Measurements from ENCODE around the gene HYAL3.

HYAL3 gene

DNA sequence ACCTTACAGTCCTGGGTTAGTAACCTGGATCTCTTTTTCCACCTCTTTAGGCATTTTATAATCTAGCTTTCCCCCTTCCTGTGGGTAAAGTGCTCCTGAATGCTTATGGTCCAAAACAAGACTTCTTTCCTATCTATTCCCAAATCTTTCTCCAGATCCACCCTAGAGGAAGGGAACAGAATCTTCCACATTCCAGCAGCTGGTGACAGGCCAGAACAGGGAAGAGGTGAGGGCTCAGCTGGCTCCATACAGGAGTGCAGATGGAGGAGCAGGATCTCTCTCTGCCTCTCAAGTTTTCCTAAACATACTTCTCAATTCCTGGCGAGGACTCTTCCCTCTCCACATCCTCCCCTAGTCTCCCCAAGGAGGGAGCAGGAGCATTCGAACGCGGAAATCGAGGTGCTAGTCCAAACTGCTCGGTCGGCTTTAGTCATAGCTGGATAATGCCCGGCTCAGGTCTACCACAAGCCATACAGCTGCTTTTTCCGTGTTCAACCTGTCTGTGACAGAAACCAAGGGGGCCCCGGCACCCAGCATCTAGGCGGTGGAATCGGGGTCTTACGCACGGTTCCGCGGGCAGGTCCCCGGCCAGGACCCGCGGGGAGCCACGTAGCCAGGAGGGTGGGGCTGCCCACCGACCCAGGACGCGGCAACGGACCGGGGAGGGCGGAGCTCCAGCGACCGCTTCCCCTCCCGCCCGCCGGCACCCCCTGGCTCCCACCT, 37.4 kb upstream of the HYAL3 start:
- Mint-ChIP-seq H3K27me3 (no peaks in the 10 kb centered on the region), H3K4me3 (peak overlapping the region; percentile 88 to 91), H3K27ac (peak overlapping the region; percentile 91 to 99), H3K9me3 (no peaks in the 10 kb centered on the region), H3K4me1 (peaks cover 67% of the 10 kb centered on the region)
- DNase-seq (peak in 1 of 2 donors; percentile 71), ATAC-seq (peak; percentile 61)

DNA sequence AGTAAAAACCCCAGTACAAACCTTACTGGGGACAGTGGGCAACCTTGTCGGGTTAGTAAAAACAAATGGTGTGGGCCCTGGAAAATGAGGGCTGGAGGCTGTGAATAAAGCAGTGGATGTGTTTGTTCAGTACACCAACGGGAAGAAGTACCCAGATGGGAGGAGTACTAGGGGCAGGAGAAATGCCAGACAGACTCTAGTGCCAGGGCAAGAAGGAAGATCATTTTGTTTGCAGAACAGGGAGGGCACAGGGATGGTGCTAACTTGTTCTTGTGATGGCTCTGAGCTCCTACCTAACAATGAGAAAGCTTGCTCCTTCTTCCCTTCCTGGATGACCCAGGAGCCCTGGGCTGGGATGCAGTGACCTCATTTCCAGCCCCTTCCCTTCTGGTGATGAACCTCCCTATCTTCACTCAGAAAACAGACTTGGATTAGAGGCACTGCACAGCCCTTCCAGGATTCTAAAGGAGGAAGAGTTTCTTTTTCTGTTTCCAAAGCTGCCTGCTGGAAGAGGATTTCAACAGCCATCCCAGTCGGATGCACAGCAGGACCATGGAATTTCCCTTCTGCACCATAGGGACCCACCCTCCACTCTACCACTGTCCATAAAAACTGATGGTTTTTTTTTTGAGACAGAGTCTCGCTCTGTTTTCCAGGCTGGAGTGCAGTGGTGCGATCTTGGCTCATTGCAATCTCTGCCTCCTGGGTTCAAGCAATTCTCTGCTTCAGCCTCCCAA, 35.3 kb upstream of the HYAL3 start:
- H3K4me3 Mint-ChIP-seq: peak overlapping the region; percentile 65 to 76
- peaks cover 64% of the 10 kb centered on the region for H3K4me1 Mint-ChIP-seq
- H3K27ac Mint-ChIP-seq: peak overlapping the region; percentile 61 to 65

DNA sequence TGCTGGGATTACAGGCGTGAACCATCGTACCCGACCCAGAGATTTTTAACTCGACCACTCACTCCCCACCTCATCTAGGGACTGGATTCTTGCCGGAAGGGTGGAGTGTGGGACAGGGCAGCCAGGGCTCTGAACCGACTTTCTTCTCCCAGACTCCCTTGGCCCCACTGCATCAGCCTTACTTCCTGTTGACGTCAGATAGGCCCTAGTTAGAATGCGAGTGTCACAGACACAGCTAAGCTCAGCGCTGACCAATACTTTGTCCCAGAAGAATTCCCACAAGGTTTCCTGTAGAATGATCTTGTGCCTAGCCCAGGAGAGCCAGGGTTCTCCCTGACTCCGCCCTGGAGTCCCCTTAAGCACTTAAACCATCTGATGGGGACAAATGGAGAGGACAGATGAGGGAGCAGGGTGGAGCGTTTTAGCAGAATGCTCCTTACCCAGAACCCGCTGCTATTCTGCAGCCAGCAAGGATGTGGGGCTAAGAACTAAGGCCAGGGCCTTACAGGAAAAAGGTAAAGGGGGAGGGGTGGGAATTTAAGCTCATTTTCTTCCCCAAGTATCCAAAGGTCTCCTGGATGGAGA, 34.6 kb upstream of the HYAL3 start:
- DNase-seq (no peak), ATAC-seq (no peak)
- Mint-ChIP-seq H3K27me3 (no peaks in the 10 kb centered on the region), H3K4me3 (peak overlapping the region; percentile 65 to 76), H3K27ac (peak overlapping the region; percentile 77 to 85), H3K4me1 (peaks cover 61% of the 10 kb centered on the region), H3K9me3 (no peaks in the 10 kb centered on the region)

More for the DNA sequence above, 35.3 kb upstream of the HYAL3 start:
- no peak for DNase-seq
- ATAC-seq: no peak
- no peaks in the 10 kb centered on the region for H3K9me3 Mint-ChIP-seq
- no peaks in the 10 kb centered on the region for H3K27me3 Mint-ChIP-seq

DNA sequence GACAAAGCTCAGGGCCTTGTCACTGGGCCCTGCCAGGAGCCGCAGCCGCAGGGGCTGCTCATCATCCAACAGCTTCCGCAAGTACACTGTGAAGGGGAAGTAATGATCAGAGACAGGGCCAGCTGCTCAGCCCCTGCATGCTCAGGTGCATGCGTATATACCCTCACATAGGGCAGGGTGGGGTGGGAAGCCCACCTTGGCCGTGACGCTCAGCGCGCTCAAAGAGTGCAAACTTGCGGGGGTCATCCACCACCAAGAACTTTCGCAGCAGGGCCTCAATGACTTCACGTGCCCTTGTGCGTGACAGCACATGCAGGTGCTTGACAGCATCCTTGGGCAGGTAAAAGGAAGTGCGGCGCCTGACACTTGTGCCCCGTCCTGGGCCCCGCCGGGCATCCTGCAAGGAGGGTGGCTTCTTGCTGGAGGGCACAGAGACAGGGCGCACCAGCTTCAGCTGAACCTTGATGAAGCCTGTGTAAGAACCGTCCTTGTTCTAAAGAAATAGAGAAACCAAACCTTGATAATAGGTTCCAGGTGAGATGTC, 32.2 kb upstream of the HYAL3 start:
- DNase-seq: no peak
- H3K9me3 Mint-ChIP-seq: no peaks in the 10 kb centered on the region
- H3K4me1 Mint-ChIP-seq: peaks cover 57% of the 10 kb centered on the region
- ATAC-seq: no peak
- no peaks in the 10 kb centered on the region for H3K27me3 Mint-ChIP-seq
- no peak overlapping the region for H3K4me3 Mint-ChIP-seq
- H3K27ac Mint-ChIP-seq: no peak overlapping the region

DNA sequence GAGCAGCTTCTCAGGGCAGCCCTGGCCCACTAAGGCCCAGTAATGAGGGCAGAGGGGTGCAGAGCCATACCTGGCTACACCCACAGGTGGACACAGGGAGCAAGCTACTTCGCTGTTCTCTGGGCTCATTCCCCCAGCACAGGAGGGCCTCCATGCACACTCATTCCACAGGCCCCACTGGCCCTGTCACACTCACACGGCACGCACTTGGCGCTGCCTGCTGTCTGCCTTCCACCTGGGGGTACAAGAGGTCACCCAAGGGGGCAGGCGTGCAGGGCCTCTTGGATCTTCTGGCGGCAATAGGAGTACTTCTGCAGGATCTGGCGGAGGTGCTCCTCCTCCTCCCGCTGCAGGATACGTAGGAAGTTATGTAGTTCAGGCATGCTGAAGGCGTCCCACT, 31.1 kb upstream of the HYAL3 start:
- Mint-ChIP-seq H3K27me3 (no peaks in the 10 kb centered on the region), H3K27ac (no peak overlapping the region), H3K4me1 (peaks cover 50% of the 10 kb centered on the region), H3K9me3 (no peaks in the 10 kb centered on the region), H3K4me3 (no peak overlapping the region)
- DNase-seq: no peak
- no peak for ATAC-seq

DNA sequence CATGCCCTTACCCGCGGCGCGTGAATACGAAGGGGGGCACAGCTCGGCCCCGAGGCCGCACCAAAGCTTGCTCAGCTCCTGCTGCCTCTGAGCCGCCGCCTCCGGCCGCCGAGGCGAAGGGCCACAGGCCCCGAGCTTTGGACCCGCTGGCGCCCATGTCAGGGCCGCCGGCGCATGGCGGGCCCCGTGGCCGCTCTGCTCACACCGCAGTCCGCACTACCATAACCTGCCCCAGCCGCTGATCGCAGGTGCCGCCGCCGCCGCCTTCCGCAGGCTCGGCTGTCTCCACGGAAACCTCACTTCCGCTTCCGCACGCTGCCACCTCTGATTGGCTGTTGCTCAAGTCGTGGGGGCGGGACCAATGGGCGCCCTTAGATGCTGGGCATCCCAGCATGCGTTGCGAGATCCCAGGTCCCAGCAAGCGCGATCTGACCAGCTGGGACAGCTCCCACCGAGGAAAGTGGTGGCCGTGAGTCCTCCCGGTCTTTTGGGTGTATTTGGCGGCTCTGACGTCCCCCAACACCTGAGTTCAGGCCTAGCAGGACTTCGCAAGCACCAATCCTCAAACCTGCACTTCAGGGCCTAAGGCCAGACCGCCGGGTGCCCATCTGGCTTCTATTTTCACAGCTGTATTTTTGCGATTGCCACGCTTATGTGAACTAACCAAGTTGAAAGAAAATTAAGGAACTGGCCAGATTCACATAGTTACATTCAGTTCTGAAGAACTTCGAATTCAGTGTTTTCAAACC, 28.9 kb upstream of the HYAL3 start, which contains the start of gene TUSC2:
TSS of gene TUSC2 (minus strand) at position 281 of the 749 bp plus-strand sequence. CDS start at position 157, 124 bp downstream.
- no peaks in the 10 kb centered on the region for H3K9me3 Mint-ChIP-seq
- peak within 1 kb of the TSS; percentile 79 to 95 for H3K27ac Mint-ChIP-seq
- H3K27me3 Mint-ChIP-seq: no peaks in the 10 kb centered on the region
- peak within 1 kb of the TSS; percentile 87 for H3K4me3 Mint-ChIP-seq
- ATAC-seq (peak; percentile 93), DNase-seq (peak; percentile 89 to 95)
- H3K4me1 Mint-ChIP-seq: peaks cover 50% of the 10 kb centered on the region

DNA sequence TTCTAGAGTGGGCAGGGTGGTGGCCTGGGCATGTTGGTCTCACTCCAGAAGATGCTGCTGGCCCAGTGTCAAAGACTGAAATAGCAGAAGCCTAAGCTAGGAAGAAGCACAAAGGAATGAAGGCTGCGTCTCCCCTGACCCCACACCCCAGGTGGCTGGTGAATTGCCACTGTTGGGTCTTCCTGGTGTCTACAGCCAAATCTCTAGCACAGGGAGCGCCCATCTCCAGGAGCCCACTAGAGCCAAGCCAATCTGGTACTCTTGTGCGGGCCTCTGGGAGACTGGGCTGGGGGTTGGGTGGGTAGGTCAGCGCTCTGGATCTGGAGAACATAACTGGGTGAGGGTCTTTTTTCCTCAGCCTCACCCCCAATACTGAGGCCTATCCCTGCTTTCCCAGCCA, 27.9 kb upstream of the HYAL3 start:
- no peaks in the 10 kb centered on the region for H3K9me3 Mint-ChIP-seq
- no peak for DNase-seq
- peaks cover 60% of the 10 kb centered on the region for H3K4me1 Mint-ChIP-seq

DNA sequence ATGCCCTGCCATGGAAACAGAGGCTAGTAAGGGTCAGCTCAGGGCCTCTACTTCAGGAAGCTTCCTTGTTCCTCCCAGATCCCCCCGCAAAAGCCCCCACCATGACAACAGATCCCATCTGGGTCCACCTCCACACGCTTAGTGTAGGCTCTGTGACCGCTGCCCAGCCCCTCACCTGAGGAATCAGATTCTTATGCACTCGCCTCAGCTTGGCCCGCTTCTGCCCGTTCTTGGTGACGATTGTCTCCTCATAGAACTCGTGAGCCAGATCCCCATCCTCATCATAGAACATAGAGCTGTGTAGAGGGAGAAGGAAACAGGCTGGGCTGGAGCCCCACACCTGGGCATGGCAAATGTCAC, 27.0 kb upstream of the HYAL3 start:
- no peak overlapping the region for H3K27ac Mint-ChIP-seq
- H3K27me3 Mint-ChIP-seq: no peaks in the 10 kb centered on the region
- H3K9me3 Mint-ChIP-seq: no peaks in the 10 kb centered on the region
- peaks cover 63% of the 10 kb centered on the region for H3K4me1 Mint-ChIP-seq
- H3K4me3 Mint-ChIP-seq: no peak overlapping the region
- ATAC-seq (no peak), DNase-seq (no peak)

More for the DNA sequence above, 27.9 kb upstream of the HYAL3 start:
- H3K27ac Mint-ChIP-seq: peak overlapping the region; percentile 76 to 95
- ATAC-seq: no peak
- H3K27me3 Mint-ChIP-seq: no peaks in the 10 kb centered on the region
- H3K4me3 Mint-ChIP-seq: peak overlapping the region; percentile 87

DNA sequence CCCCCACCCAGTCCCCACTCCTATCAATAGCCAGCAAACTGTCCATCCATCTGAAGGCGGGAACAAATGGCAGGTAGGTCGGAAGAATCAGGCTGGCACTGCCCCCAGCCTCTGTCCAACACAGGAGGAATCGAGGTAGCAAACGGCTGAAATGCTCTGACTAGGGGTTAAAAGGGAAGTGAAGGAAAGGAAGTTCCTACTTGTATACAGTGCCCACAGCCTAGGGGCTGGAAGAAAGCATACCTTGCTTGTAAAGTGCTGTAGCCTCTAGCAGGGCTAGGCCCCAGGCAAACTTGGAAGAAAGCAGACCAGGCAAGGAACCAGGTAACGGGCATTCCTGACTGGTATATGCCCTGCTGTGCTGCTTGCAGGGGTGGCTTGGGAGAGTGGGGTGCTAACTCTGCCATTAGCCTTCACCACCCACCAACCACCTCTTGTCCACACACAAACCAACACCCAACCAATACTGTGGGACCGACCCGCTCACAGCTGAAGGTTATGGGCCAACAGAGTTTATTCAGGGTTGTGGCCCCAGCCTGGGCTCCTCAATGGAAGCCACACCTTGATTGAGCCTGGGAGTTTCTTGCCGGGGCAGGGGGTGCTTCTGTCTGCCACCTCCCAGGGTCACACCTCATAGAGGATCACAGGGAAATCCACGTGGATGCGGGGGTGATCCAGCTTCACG, 26.4 kb upstream of the HYAL3 start:
- DNase-seq (no peak), ATAC-seq (no peak)
- no peaks in the 10 kb centered on the region for H3K27me3 Mint-ChIP-seq
- H3K4me1 Mint-ChIP-seq: peaks cover 64% of the 10 kb centered on the region
- peak overlapping the region in 1 of 2 donors; percentile 3 for H3K27ac Mint-ChIP-seq
- H3K9me3 Mint-ChIP-seq: no peaks in the 10 kb centered on the region
- H3K4me3 Mint-ChIP-seq: no peak overlapping the region

DNA sequence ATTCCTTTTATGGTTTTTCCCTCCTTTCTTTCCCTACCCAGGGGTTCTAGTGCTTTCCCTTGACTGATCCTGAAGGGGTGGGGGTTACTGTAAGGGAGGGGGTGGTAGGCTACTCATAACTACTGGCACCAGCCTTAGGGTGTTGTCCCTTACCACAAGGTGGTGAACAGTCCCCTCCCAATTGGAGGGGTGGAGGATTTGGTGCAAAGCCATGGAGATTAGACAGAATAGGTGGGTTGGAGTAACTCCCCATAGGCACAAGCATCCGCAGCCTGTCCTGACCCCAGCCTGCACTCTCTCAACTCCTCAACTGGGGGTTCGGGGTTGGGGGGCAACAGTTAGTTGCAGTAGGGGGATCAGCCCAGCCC, 25.9 kb upstream of the HYAL3 start:
- Mint-ChIP-seq H3K4me1 (peaks cover 65% of the 10 kb centered on the region), H3K27ac (peak overlapping the region in 1 of 2 donors; percentile 3), H3K27me3 (no peaks in the 10 kb centered on the region), H3K4me3 (no peak overlapping the region), H3K9me3 (no peaks in the 10 kb centered on the region)
- ATAC-seq (no peak), DNase-seq (no peak)

DNA sequence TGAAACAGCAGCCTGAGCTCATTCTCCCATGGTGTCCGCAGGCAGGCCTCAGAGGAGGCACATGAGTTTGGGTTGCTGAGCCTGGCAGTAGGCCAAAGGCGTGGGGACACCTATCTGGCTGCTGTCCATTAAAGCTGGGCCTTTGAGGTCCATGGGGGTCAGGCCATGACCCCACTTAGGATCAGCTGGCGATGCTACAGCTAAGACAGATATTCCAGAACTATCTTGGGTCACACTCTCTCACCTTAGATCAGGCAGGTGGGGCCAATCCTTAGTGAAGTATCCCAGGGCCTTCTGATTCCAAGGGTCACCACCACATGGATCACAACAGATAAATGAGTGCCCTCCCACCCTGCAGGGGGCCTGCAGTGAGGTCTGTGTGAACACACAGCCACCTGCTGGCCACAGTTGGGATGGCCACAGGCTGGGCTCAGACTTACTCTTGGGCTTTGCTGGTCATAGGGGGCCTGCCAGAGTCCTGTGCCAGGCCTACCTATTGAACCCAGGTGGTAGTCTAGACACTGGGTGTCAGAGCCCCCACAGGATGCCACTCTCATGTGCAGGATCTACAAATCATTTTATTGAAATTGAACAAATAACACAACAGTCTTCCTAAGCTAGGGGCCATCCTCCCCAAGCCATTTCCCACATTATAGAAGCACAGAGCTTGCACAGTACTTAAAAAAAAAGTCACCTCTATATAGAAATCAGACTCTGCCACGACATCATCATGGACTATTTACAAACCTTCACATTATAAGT, 25.3 kb upstream of the HYAL3 start:
- H3K4me1 Mint-ChIP-seq: peaks cover 65% of the 10 kb centered on the region
- H3K9me3 Mint-ChIP-seq: no peaks in the 10 kb centered on the region
- DNase-seq: peak; percentile 68 to 71
- ATAC-seq: peak; percentile 48
- no peak overlapping the region for H3K4me3 Mint-ChIP-seq
- no peaks in the 10 kb centered on the region for H3K27me3 Mint-ChIP-seq
- H3K27ac Mint-ChIP-seq: no peak overlapping the region

DNA sequence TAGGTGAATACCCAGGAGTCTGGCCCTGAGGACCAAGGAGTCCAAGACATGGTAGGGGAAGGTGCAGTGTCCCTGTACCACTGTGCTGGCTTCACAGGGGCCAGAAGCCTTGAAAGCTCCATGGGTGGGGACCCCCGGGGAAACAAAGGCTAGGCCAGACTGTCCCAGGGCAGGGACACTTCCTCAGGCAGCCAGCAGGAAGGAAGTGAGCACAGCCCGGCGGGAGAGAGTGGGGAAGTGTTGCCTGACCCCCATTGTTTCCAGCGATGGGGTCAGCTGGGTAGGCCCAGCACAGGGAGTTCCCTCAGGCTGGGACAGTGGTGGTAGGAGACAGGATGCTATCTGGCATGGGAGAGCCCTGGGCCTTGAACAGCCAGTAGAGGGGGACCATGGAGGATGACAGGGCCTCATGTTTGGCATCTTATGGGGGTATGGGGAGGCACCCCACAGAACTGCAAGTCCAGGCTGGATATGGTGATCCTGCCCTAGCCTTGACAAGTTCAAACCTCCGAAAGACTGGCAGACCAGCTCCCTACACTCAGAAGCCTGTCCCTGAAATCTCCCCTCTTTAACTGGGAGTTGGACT, 24.5 kb upstream of the HYAL3 start:
- DNase-seq (no peak), ATAC-seq (no peak)
- peak overlapping the region in 1 of 2 donors; percentile 52 for H3K27ac Mint-ChIP-seq
- no peak overlapping the region for H3K4me3 Mint-ChIP-seq
- H3K27me3 Mint-ChIP-seq: no peaks in the 10 kb centered on the region
- no peaks in the 10 kb centered on the region for H3K9me3 Mint-ChIP-seq
- H3K4me1 Mint-ChIP-seq: peaks cover 70% of the 10 kb centered on the region

DNA sequence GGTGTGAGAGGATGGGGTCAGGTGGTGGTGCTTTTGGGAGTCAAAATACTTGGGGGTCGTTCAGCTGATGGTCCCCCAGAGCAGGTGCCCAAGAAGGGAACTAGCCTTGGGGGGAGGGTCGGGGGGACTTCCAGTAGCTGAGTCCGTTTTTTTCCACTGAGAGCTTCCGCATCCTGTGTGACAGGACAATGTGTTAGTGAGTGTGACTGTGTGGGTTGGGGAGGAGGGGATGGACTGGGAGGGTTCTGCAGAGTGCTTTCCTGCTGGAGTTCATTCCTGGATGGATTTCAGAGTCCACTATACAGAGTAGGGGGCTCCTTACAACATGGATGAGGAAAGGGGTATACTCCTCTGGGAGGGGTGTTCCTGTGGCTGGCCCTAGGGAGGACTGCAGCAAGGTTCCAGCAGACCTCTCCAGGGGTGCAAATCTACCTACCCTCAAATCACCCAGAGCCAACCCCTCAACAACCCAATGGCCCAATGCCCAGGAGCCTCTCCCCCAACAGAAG, 23.9 kb upstream of the HYAL3 start:
- Mint-ChIP-seq H3K4me3 (no peak overlapping the region), H3K9me3 (no peaks in the 10 kb centered on the region), H3K27me3 (no peaks in the 10 kb centered on the region), H3K4me1 (peaks cover 75% of the 10 kb centered on the region), H3K27ac (peak overlapping the region in 1 of 2 donors; percentile 52)
- DNase-seq (no peak), ATAC-seq (no peak)
